GM21526 (cell line): Measurements from ENCODE around the gene COMT.

Experiments
- ATAC-seq: cut with Tn5 transposase; IDR thresholded peaks from one replicate; pipeline ENCODE4 v1.9.1; 2021; ENCODE audit warnings: moderate library complexity; ENCODE audit not compliant: unreplicated experiment, low FRiP score

Gene COMT

DNA sequence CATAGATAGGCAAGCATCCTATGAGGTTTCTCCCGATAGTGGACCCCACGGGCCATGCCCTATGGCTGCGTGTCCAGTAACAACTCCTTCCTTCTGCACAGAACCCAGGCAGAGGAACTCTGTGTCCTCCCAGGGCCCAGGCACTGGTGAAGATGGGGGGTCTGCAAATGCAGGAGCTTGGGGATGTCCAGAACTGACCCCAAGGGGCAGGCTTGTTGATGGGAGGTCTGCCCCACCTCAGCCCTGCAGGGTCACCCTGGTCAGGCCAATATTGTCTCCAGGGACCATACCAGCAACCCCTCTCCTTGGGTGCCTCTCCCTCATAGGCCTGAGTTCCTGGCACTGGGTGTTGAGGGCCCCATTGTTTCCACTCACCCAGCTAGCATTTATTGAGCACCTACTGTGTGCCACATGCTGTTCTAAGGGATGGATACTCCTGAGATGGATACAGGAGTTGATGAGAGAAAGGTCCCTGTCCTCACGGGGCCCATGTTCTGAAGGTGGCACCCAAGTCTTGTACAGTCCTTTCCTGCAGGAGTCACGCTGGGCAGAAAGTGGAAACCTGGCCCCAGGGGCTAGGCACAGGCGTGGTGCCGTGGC is 26.4 kb downstream of the COMT start:
- ATAC-seq: no peak

DNA sequence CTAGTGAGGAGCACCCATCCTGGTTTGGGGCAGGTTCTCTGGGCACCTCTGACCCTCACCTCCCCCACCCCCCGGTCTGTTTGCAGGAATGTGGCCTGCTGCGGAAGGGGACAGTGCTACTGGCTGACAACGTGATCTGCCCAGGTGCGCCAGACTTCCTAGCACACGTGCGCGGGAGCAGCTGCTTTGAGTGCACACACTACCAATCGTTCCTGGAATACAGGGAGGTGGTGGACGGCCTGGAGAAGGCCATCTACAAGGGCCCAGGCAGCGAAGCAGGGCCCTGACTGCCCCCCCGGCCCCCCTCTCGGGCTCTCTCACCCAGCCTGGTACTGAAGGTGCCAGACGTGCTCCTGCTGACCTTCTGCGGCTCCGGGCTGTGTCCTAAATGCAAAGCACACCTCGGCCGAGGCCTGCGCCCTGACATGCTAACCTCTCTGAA is 26.9 kb downstream of the COMT start:
- ATAC-seq: no peak

DNA sequence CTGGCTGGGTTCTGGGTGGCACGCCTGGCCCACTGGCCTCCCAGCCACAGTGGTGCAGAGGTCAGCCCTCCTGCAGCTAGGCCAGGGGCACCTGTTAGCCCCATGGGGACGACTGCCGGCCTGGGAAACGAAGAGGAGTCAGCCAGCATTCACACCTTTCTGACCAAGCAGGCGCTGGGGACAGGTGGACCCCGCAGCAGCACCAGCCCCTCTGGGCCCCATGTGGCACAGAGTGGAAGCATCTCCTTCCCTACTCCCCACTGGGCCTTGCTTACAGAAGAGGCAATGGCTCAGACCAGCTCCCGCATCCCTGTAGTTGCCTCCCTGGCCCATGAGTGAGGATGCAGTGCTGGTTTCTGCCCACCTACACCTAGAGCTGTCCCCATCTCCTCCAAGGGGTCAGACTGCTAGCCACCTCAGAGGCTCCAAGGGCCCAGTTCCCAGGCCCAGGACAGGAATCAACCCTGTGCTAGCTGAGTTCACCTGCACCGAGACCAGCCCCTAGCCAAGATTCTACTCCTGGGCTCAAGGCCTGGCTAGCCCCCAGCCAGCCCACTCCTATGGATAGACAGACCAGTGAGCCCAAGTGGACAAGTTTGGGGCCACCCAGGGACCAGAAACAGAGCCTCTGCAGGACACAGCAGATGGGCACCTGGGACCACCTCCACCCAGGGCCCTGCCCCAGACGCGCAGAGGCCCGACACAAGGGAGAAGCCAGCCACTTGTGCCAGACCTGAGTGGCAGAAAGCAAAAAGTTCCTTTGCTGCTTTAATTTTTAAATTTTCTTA is 27.8 kb downstream of the COMT start:
- no peak for ATAC-seq

DNA sequence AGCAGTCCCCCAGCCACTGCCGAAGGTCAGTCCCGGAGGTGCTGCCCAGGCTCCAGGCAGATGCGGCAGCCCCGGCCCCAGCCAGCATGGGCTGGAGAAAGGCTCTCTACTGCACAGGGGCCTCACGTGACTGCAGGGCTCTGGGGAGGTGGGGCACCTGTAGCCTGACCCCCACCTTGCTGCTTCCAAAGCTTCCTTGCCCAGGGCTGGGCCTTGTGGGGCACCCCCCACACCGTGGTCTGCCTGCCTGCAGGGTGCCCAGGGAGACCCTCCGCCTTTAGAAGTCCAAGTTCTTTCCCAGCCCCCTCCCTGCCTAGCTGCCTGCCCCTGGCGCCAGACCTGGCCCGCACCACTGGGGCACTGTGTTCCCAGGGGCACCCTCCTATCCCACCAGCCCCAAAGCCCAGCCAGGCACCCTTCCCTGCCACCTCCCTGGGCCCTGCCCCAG is 28.5 kb downstream of the COMT start:
- ATAC-seq: no peak

DNA sequence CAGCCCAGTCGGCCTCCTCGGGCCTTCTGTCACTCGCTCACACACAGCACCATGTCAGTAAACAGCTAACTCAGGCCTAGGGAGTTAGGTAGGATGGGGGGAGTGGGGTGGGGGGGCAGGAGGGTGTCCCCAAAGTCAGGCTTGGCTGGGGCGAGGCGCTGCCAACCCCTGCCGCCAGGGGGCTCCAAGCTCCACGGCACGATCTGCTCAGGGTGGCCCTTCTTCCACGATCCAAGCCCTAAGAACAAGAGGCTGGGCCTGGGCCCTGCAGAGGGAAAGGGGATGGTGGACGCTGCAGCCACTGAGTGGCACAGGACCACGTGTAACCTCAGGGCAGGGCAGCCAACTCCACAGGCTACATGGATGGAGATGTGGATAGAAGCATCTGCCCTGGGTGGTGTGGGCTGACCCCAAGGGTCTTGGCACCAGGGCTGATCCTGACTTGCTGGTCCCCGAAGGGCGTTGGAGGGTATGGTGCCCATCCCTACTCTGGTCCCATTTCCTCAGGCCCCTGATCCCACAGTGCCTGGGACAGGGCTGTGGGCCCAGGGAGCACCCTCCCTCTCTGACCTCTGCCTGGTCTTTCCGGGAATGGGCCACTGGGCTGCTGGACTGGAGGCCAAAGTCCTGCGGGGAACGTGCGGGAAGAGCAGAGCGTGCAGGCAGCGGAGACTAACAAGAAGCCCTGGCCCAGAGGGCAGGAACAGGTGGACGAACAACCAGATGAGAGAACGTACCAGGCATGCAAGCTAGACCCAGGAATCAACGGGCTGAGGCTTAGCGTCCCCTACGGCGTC is 29.1 kb downstream of the COMT start:
- no peak for ATAC-seq

DNA sequence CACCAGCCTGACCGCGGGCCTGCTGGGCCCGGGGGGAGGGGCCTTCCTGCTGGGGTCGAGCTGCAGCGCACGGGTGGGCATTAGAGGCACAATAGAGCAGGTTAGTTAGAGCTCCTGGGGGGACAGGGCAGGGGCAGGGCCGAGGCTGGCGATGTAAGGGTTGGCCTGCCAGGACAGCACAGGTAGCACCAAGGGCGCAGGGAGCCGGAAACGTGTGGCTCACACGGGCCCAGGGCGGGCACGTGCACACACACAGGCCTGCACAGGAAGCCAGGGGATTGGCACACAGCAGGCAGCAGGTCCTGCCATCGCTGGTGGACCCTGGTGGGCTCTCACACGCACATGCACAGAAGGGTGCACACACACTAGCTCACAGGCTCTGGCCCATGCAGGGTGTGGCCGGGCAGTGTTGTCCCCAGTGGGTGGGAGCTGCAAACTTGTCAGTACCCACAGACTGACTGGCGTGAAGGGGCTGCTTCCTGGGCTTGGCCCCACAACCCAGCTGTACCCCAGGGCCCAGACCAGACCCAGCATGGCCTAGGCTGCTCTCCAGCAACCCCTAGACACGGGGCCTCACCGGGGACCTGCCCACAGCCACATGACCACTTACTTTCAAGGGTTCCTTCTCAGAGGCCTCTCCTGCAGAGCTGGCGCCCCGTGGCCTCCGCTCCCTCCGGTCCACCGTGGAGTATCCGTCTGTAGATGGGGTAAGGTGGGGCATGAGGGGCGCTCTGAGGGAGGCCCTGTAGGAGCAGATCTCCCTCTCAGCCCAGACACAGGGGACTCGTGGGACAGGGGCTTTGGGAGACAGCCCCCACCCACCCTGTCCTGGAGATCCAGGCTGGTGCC is 29.9 kb downstream of the COMT start:
- ATAC-seq: no peak

DNA sequence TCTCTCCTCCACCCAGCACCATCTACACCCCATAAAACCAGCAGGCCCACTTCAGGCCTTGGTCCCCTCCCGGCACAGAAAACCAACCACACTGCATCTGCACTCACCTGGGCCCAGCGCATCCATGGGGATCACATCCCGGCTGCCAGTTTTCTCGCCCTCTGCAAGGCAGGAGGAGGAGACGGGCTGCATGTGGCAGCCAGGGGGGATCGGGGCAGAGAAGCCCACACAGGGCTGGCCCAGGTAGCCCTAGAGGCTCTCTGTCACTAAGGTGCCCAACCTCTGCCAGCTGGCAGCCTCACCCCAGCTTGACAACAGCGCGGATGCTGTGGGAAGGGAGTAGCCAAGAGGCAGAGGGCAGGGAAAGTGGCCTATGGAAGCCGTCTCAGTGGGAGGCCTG is 30.7 kb downstream of the COMT start:
- no peak for ATAC-seq

DNA sequence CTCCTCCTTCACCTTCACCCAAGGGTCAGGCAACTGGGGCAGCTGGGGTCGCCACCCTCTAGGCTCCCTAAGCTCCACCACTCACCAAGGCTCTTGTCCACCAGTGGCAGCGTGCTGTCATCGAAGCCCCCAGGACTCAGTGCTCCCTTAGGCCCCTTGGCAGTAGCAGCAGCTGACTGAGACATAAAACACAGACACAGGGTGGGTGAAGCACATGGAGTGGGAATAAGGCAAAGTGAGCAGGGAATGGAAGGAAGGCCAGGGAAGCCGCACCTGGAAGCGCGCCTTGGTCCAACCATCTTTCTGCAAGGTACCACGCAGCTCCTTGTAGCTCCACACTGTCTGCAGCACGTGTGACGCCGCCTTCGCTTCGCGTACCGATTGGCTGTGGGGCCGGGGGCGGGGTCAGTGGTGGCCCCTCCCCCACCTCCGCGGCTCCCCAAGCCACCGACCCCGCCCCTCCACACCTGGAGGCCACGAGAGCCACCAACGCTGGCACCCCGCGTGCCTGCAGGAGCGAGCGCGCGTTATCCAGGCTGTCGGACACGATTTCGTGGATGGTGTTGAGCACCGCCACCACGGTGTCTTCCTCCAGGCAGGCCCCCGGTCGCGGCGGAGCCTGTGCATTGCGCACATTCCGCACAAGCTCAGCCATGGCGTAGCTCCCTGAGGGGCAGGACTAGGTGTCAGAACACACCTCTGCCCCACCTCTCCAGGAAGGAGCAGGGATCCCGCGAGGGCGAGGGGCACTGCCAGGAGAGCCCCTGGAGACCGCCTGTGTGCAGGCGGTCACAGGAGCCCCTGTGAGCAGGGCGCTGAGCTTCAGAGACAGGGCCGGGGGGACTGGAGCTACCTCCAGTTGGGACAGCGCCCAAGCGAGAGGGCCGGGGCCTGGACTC is 31.3 kb downstream of the COMT start:
- no peak for ATAC-seq

DNA sequence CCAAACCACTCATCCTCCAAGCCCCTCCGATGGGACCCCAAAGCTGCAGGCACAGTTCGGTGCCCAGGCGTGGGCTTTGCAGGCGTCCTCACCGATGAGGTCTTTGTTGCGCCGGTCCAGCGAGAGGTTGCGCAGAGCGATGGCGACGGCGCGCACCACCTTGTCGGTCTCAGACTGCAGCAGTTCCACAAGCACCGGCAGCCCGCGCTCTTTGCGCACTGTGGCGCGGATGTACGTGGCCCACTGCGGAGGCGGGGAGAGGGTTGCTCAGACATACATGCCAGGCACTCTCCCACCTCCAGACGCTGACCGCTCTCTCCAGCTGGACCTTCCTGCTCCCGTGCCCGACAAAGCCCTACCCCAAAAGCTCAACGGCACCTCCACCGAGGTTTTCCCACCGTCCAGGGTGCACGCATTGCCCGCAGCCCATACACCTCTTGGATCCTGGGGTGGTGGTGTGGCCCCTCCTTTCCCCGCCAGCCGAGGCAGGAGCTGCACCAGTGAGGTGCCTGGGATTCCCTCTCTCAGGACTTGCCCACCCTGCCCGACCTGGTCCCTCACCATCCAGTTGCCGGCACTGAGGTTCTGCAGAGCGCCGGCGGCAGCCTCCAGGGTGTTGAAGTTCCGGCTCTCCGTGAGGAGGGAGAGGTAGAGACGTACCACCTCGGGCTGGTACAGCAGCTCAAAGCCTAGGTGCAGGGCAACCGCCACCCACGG is 32.1 kb downstream of the COMT start:
- ATAC-seq: no peak

DNA sequence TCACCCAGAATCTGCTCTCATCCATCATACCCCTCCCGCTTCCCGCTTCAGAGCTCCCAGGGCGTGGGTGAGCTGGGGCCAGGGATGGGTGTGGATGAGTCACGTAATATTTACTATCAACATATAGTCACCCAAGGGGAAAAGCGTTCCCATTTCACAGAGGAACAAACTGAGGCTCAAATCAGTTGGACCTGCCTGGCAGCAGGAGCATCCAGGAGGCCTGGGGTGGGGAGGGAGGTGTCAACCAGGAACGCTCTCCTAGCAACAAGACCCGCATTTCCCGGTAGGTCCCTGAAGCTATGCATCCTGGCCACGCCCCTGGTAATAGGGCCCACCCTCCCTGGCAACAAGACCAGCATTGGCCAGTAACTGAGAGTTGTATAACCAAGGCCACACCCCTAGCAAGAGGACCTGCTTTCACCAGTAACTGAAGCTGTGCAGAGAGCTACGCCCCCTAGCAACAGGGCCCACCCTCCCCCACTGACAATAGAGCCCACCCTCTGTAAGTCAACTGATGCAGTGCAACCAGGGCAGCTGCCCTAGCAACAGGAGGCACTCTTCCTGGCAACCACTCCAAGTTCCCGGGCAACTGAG is 32.8 kb downstream of the COMT start:
- no peak for ATAC-seq

DNA sequence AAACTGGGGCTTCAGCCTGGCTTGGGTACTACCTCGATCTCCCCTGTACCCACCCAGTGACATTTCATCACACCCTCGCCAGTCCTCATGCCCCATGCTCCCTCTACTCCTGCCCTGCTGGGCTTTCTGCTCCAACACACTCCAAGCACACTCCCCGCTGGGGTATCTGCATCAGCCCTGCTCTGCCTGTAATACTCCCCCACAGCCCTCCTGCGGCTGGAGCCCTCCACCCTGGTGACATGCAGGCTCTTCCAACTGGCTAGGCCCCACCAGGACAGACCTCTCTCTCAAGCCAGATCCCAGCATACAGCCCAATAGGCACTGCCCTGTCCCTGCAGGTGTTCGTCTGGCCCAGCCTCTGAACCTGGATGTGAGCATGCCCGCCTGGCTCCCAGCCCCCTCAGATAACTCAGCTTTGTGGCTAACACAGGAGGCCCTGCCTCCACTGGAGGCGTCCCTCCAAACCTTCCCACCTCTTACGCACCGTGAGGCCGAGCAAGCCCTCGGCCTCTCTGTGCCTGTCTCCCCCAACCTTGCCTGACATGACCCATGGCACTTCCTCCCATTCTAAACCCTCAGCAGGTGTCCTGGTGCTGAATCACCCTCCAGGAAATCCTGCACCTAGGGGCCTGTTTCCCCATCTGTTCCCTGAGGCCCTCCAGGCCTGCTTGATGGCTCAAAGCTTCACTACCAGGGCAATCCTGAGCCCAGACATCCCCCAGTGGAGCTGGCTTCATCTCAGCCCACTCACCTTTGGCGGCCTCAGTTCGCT is 33.5 kb downstream of the COMT start:
- ATAC-seq: no peak

DNA sequence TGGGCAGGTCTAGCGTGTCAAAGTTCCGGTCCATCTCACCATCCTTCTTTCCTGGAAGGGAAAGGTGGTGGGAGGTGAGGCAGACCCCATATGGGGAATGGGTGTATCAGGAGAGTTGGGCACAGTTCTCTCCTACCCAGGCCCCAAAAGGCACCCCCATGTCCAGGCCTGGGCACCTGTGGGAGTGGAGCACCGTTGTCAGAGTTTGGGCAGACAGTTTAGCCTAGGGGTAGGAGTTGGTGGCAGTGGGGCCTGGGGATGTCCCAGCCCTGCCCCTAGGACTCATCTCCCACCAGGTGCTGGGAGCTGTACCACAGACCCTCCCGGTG is 34.1 kb downstream of the COMT start:
- ATAC-seq: no peak

DNA sequence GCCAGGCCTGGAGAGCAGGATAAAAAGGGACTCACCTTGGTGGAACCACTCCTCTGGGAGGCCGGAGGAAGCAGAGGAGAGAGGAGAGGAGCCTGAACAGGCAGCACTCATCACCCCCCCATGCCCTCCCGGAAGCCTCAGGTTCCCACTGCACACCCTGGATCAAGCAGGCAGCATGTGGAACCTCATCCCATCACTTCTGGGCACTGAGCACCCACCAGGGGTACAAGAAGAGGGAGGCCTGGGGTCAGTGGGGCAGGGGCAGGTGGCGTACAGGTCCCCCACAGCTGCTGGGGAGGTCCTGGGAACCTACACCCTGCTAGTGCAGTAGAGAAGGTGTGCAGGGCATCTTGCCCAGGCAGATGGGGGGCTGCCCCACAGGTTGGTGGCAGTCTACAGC is 35.1 kb downstream of the COMT start:
- ATAC-seq: no peak

DNA sequence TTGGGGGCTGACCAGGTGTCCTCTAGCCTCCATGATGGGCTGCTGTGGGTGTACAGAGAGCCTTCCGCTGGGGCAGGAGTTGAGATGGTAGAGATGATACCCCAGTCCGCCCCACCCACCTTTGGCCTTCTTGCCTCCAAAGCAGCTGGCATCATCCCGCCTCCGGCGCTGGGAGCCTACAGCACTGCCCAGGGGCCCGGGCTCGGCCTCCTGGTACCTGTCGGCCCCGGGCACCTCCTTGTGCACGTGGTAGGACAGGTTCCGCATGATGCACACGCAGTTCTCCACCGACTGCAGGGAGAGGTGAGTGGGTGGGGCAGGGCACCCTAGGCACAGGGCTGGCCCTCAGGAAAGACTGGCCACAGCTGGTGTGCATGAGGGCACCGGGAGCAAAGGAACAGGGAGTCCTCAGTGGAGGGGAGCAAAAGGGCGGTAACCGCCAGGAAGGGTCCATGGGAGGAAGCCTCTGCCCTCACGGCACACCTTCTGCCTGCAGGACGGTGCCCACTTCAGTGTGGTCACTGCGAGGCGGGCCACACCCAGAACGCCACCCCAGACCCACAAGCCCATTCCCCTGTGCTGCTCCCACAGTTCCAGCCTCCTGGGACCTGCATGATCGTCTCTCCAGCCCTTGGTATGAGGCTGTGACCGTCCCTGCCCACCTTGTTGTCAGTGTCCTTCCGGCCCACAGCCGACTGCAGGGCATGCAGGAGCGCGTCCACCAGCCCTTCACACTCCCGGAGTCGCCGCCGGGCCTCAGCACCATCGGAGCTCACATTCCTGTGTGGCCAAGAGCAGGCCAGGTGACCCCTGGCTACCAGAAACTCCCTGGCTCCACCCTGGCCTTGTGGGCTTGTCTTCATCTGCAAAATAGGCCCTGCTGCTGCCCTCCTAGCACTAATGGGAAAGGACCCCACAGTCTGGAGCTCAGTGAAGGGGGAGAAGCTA is 36.0 kb downstream of the COMT start:
- no peak for ATAC-seq

DNA sequence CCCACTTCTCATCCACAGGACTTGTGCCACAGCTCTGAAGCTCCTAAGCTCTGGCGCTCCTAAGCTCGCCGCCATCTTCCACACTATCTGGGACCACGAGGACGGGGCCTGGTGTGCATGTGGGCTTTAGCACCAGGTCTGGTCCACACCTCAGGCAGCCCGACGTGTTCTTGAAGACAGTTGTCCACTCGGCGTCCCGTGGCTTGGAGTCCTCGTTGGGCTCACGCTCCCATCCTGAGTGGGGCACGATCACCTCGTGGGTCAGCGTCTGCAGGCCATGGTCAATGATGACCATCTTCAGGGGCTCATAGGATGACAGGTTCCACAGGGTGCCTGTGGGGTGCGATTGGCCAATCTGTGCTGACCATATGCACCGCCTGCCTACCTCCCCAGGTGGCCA is 37.2 kb downstream of the COMT start:
- ATAC-seq: no peak

DNA sequence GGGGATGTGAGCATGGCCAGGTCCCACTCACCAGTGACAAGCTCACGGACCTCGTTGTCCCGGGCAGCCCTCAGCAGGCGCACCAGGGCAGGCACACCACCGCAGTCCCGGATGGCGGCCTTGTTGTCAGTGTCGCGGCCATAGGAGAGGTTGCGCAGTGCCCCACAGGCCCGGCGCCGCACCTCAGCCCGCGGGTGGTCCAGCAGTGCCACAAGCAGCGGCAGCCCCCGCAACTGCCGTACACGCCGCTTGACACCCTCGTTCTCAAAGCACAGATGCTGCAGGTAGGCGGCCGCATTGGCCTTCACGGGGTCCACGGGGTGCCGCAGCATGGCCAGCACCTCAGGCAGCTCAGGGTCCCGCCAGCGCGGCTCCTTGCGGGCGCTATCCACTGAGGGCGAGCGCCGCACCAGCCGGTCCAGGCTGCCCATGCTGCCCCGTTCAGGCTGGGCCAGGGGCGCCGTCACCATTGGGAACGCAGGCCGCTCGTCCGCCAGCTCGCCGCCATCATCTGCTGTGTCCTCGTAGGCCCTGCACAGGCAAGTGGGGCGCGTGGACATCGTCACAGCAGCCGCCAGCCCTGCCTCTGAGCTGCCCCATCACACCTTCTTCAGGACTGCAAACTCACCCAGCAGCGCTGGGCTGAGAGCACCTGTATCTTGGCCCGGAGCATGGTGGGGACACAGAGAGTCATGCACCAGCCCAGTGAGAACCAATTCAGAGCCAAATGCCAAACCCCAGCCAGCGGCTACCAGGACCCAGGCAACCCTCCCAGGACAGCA is 38.3 kb downstream of the COMT start:
- no peak for ATAC-seq
